Activated gamma-delta T cell treated with anti-CD3 and anti-CD28 coated beads, Interleukin-2, amount 50 U/mL, for 16 hours (primary cell): ENCODE data around the gene ZDHHC11.

Experiments
- DNase-seq: peaks from one replicate; pipeline ENCODE4 v3.0.0-alpha.2; 2020; ENCODE audit warnings: low read depth

Gene ZDHHC11, protein sequence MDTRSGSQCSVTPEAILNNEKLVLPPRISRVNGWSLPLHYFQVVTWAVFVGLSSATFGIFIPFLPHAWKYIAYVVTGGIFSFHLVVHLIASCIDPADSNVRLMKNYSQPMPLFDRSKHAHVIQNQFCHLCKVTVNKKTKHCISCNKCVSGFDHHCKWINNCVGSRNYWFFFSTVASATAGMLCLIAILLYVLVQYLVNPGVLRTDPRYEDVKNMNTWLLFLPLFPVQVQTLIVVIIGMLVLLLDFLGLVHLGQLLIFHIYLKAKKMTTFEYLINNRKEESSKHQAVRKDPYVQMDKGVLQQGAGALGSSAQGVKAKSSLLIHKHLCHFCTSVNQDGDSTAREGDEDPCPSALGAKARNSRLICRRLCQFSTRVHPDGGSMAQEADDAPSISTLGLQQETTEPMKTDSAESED

DNA sequence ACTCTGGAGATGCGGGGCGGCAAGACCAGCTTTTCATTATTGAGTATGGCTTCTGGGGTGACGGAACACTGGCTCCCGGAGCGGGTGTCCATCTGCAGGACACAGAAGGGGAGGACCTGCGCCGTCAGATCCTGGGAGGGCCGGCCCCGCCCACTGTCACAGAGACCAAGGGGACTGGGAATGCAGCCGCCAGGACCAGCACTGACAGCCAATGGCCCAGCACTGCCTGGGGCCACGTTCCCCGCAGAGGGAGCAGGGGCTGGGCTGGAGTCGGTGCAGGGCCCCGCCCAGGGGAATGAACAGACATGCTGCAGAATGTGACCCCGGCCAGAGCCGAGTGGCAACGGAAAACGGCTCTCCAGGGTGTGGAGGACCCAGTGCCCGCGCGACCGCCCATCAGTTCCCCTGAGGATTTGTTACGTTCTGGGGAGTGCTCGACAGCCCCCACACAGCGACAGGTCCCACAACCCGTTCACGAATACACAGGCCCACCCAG is at the start of gene ZDHHC11:
Gene ZDHHC11, minus strand, starts transcription at position 476 of the 496 bp plus-strand sequence. Its CDS starts 384 bp downstream, at position 92.
- no peak for DNase-seq

DNA sequence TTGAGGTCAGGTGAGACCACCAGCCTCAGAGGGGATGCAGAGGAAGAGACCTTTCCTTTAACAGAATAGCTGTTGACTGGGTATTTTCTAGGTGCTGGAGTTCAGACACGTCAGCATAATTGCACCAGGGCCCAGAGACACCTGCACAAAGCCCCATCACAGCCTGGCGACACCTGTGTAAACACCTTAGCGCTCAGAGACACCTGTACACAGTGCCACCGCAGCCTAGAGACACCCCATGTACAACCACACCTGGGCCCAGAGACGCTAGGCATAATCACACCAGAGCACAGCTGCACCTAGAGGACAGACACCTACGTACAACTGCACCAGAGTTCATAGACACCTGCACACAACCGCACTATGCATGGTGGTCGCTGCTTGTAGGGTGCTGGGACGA is 42.9 kb upstream of the ZDHHC11 start:
- DNase-seq, result no peak

DNA sequence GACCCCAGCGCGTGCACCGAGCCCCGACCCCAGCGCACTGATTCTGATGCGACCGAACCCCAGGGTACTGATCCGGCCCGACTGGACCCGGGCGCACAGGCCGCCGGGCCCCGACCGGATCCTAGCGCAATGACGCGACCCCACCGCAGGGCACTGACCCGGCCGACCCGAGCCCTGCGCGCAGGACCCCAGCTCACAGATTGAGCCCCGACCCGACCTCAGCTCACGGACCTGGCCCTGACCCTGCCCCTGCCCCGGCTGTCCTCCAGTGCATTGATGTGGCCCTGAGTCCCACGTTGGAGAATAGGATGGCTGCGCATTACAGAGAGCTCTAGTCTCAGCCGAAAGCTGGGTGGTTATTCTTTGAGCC is 42.3 kb upstream of the ZDHHC11 start:
- DNase-seq, result no peak

DNA sequence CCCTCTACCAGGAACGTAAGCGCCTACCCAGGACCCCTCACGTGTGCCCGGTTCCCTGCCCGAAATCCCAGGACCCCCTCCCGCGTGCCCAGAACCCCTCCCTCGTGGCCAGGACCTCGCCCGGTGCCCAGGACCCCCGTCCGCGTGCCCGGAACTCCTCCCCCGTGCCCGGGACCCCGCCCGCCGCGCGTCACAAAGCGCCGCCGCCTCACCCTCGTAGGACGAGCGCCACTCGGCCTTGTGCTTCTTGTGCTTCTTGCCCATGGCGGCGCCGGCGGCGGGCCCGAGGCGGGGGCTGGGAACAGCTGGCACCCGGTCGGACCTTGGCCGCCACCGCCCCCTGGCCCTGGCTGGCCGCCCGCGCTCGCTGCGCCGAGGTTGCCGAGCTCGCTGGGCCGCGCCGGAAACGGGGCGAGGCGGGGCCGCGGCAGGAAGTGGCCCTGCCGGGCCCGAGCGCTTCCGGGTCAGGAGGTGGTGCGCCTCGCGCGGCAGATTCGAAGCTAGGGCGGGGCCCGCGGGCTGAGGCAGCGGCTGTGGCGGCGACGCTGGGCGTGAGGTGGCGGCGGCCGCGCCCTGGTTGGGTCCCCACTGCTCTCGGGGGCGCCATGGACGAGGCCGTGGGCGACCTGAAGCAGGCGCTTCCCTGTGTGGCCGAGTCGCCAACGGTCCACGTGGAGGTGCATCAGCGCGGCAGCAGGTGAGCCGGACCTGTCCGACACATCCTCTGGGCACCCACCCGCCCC is 41.8 kb upstream of the ZDHHC11 start, which contains the start of the genes BRD9 and TRIP13:
Gene BRD9, minus strand, starts transcription at position 408 of the 743 bp plus-strand sequence. Its CDS starts 144 bp downstream, at position 264.
Gene TRIP13, plus strand, starts transcription at position 491 of the 743 bp plus-strand sequence. Its CDS starts 115 bp downstream, at position 606.
- peak; percentile 71 for DNase-seq

DNA sequence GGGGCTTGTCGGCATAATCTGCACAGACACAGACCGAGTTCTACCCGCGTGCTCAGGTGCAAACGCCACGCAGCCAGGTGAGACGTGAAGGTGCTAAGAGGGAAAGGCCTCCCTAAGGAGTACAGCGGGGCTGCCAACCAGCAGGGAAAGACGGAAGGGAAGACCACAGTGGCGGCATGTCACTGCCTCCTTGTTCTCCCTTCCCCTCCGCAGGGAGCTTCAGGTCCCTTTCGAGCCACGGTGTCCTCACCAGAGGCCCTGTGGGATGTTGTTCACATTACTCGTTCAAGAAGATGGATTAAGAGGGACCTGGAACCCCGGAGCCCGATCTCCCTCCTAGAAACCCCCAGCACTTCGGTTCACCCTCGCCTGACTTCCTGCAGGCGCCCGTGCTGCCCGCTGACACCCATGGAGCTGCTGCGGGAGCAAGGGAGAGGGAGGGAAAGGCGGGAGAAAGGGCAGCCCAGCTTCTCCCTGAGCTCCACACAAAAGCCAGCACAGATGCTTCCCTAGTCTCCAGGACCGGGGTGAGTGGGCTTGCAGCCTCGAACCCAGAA is 41.1 kb upstream of the ZDHHC11 start:
- DNase-seq, result no peak

DNA sequence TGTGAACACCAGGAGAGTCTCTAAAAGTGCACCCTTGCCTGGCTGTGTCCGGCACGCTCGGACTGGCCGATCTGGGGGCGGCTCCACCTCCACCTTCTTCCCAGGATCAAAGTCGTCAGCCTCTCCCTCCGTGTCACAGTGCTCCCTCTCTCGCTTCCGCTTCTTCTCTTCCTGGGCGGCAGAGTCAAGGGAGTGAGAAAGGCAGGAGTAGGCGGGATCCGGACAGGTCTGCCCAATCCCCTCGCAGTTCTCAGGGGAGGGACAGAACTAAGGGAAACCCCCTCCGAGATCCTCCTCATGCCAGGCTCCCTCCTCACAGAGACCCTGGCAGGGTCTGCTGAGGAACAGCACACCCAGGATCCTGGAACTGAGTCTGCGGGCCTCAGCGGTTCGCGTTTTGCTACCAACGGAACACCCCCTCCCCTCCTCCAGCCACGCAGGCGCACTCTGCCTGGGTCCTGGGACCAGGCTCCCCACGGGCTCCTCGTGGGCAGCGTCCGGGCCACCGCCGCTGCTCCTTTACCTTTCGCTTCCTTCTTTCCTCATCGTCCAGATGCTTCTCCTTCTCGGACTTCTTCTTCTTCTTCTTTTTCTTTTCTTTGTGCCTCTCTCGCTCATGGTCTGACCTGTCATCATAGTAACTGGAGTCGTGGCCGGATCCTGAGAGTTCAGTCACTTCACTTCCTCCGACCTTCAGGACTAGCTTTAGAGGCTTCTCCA is 40.5 kb upstream of the ZDHHC11 start:
- no peak for DNase-seq

DNA sequence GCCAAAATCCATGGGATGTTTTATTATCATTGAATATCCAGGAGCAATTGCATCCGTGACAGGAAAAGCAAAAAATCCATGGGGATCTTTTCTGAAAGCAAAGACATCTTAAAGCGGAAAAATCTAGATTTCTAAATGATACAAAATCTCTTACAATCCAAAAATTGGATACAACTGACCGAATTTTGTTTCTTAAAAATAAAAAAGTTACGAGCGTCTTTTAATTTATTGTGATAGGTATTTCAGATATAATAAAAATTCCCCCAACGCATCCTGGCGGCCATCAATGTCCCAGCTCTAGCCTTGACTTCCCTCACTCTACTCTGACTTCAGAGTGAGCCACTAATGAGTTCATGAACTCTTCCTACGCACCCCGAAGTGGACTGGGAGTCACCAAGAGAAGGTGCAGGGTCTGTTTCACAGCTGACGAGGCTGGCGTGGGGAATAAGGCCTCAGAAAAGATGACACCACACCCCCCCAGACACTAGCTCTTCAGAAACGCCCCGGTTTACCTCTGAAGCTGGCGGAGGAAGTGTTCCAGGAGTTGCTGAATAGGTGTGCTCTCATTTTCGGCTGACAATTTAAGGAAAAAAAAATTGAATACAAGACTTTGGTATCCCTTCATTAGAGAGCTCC is 38.4 kb upstream of the ZDHHC11 start:
- DNase-seq, result no peak

DNA sequence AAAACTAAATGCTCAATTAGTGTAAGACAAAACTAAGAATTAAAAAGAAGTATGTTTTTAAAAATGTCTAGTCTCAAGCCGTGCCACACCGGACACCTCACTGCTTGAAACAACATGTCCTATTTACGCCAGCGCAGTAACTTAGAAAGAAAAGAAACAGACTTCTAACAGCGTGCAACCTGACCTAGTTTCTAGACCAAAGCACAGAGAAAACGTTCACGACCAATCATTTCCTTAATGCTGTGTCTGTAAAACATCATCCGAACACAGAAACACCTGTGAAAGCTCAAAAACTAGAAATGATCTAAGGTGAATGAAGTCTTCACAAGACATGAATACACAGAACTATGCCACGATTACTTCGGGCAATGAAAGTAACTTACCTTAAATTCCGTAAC is 37.9 kb upstream of the ZDHHC11 start:
- no peak for DNase-seq

DNA sequence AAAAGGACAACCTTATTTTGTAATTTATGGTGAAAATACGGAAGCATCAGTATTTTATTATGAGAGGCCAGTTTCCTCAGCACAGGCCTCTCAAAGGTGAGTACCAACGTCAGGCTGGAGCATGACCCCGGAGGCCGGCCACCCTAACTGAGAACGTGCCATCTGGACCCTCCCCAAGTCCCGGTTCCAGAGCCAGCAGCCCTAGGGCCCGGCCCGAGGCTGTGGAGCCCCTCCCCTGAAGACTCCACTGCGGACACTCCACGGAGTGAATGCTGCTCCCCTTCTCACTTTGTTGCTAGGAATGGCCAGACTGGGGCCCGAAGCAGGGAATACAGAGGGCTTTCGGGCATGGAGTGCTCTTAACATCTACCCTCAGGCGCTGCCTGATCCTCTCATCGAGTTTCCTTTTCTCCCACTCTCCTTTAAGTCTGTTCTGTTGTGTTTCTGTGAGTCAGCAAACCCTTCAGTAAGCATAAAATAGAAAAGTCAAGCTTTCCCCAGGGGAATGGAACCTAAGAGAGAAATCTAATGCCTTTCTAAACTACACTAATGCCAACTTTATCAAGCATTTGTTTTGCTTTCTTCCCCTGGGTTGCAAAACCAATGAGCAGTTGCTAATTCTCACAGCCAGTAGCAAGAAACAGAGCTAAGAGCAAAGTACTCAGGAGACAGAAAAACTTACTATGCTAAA is 37.3 kb upstream of the ZDHHC11 start:
- DNase-seq, result no peak

DNA sequence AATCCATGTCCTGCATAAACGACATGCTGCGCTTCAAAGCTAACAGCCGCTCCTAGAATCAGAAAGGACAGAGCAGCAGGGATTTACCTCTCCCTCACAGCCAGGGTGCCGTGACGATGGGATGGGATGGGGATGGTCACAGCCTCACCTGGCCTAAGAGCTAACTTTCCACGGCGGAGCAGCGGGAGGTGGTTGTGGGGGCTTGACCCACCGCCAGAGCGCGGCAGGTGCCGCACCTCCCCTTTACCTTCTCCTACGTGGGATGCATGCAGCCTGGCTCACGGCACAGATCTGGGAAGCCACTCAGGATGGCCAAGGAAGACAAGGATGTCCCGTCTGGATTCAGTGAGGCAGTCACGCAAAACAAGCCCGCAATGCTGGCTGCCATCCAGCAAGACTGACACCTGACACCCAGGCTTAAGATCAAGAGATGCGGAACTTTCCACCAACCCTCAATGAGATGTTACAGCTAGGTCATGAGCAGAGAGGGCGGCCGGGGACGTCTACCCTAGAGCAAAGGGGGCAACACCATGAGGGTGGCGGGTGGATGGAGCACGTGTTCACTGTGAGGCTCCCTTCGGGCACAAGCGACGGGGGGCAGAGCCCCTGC is 36.0 kb upstream of the ZDHHC11 start:
- DNase-seq, result no peak

DNA sequence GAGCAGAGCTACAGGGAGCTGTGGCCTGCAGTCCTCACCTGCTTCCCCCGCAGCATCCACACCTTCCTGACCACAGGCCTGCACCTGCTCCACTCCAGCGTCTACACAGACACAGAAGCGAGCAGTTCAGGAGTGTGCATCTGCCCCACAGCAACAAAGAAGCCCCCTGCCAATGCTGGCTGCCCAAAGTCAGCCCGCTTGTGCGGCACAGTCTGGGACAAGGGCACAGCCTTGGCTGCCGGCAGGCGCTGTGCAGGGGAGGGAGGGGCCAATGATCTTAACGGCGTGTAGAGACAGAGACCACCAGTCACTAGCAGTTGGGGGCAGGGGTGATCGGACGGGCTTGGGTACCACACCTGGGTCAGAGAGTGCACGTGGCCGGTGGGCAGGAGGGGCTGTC is 35.2 kb upstream of the ZDHHC11 start:
- DNase-seq, result no peak

DNA sequence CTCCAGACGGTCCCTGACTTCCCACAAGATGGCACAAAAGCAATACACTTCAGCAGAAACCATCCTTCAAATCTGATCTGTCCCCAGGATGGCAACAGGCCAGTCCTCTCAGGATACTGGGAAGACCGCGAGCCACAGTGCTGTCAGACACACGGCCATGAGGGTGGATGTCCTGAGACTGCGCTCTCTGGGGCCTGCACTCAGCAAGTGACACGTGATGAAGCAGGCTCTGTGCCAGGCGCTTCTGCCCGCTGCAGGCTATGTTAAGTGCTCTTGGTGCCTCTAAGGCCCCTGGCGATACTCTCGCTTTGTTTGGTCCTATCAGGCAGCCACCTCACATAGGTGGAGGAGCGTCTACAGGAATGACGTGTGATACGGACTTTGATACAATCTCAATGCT is 34.7 kb upstream of the ZDHHC11 start:
- DNase-seq, result no peak

DNA sequence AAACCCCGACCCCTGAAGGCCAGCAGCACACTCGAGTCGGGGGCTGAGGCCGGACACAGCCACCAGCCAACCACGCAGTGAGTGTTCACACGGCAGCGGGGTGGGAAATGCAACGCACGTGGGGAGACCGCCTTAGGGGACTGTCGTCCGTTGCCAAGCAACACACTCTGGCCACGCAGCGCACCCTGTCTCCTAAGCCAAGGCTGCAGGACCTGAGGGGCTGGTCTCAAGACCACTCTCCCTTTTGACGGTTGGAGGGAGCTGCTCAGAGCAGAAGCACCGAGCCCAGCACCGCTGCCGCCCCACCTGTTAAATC is 34.3 kb upstream of the ZDHHC11 start:
- no peak for DNase-seq

DNA sequence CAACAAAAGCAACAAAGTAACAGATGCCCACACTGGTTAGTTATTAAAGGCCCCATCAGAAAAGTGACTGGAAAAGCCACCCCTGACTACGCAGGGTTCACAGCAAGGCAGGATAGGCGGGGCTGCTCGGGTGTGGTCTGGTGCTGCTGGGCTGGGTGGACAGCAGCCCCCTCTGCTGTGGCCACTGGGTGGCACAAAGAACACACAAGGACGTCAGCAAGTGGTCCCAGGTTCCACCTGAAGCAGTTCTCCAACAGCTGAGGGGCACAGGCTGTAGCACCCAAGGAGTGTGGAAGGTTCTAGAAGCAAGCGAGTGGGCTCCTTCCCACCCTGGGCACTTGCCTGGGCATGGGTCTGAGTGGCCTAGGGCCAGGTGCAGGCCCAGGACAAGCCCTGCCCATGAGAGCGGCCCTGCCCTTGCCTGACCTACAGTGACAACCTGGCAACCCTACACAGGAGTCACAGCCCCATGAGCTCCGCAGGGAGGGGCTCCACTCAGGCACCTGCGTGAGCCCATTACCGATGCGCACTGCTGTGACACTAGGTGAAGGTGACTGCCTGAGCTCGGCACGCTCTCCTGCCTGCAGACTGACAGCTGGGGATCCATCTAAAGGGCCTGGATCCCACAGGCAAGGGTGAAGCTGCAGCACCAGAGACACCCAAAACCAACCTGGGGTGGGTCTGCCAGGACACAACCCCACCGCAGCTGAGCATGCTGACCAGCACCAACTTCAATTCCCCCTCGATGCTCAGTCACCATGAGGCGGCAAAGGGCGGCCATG is 33.8 kb upstream of the ZDHHC11 start:
- no peak for DNase-seq

DNA sequence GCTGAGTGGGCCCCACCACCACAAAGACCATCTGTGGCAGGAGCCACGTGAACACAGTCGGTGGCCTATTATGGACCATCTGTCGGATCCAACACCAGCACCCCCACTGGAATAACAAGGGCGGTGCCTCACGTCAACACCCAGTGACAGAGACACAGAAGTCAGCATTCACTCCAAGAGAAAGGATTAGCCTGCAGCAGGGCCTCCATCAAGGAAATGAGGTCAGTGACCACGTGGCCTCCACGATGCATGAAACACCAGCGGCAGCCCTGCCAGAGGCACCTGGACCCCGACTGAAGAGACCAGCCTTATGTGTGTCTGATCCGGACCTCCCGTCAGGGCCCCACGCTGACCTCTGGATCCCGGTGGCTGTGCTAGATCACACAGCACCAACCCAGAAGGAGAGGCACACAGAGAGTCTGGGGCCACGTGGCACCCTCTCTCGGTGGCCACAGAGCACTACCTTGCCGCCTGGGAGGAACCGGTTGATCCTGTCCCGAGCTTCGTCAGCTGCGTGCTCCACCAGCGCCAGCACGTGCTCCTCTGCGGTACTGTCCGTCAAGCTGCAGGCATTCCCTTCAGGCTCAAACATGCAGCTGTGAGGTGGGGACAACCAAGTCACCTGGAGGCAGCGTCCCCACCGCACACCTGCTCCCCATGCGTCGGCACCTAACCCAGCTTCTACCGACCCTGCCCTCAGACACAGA is 32.8 kb upstream of the ZDHHC11 start:
- DNase-seq, result no peak

DNA sequence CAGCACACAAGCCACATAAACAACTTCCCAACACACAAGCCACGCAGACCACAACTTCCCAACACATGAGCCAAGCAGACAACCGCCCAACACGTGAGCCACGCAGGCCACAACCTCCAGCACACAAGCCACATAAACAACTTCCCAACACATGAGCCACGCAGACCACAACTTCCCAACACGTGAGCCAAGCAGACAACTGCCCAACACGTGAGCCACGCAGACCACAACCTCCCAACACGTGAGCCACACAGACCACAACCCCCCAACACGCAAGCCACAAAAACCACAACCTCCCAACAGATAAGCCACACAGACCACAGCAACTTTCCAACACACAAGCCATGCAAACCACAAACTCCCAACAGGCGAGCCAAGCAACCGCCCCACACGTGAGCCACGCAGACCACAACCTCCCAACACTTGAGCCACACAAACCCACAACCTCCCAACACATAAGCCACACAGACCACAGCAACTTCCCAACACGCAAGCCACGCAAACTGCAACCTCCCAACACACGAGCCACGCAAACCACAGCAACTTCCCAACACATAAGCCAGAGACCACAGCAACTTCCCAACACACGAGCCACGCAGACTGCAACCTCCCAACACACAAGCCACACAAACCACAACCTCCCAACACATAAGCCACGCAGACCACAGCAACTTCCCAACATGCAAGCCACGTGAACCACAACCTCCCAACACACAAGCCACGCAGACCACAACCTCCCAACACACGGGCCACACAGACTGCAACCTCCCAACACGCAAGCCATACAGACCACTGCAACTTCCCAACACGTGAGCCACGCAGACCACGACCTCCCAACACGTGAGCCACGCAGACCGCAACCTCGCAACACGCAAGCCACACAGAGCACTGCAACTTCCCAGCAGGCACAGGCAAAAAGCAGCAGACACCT is 31.7 kb upstream of the ZDHHC11 start:
- no peak for DNase-seq

DNA sequence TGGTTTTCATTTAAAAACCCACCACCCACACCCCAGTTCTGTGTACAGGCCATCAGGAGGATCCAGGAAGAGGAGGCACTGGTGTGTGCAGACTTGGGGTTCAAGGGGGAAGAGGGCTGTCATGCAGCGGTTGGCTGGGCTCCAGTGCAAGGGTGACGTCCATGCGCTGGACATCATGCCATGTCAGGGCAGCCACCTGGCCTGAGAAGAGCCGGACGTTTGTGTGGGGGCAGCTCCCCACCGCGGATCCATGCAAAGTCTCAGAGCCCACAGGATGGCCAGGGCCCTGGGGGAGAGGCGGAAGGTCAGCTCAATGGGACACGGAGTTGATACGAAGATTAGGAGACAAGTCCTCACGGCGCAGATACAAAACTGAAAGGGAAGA is 30.8 kb upstream of the ZDHHC11 start:
- no peak for DNase-seq
